OCI-LY7 (cell line): ENCODE measurements around the gene CEP295NL. TPM values are rescaled to one million over a fixed set of nuclear protein-coding genes. Genes with fewer than 3 reads are reported as not detected.

ENCODE experiments used
- BruUV-seq: library from RNA; stranded (reverse); fragments of 400-500 nt; replicated peaks from 2 replicates; lab custom pipeline; 2021; lab: Mats Ljungman, UMichigan
- CTCF ChIA-PET: fragments of 300-600 bp; sonication (Branson Sonifier 250); formaldehyde crosslinking; loops from one replicate; lab custom pipeline; 2022; ENCODE audit warnings: antibody characterized with exemption; ENCODE audit not compliant: unreplicated experiment; lab: Charles Lee
- POLR2A ChIA-PET: fragments of 300-600 bp; sonication (Branson Sonifier 250); formaldehyde crosslinking; loops from one replicate; lab custom pipeline; 2022; ENCODE audit warnings: antibody characterized with exemption; lab: Charles Lee
- DNase-seq: peaks from one replicate; pipeline ENCODE4 v3.0.0-alpha.2; 2015; ENCODE audit warnings: low spot score
- H2AFZ ChIP-seq: fragments of 200-600 bp; sonication (generic), shearing (Covaris generic); 2 replicates; pipeline ENCODE4 v1.6.1; 2014; ENCODE audit warnings: mild to moderate bottlenecking, antibody characterized with exemption, low read length, moderate library complexity
- H3K27ac ChIP-seq: fragments of 200-600 bp; sonication (generic); 2 replicates; pipeline ENCODE4 v1.5.1; 2014; ENCODE audit warnings: mixed run types, low read depth, mild to moderate bottlenecking, moderate library complexity, low read length, inconsistent platforms; ENCODE audit not compliant: poor library complexity, severe bottlenecking
- H3K36me3 ChIP-seq: fragments of 200-600 bp; sonication (generic); 2 replicates; pipeline ENCODE4 v1.6.1; 2014; ENCODE audit warnings: mild to moderate bottlenecking, antibody characterized with exemption, low read length, moderate library complexity, mixed read lengths; ENCODE audit not compliant: insufficient read depth
- H3K4me1 ChIP-seq: fragments of 200-600 bp; sonication (generic); 2 replicates; pipeline ENCODE4 v1.5.1; 2014; ENCODE audit warnings: mild to moderate bottlenecking, low read length; ENCODE audit not compliant: insufficient read depth, poor library complexity, severe bottlenecking
- H3K4me2 ChIP-seq: fragments of 200-600 bp; sonication (generic); 2 replicates; pipeline ENCODE4 v1.6.1; 2014; ENCODE audit warnings: mild to moderate bottlenecking, low read length
- H3K4me3 ChIP-seq: fragments of 200-600 bp; sonication (generic); 2 replicates; pipeline ENCODE4 v1.5.1; 2014; ENCODE audit warnings: mild to moderate bottlenecking, low read depth, low read length; ENCODE audit not compliant: poor library complexity, severe bottlenecking
- H3K79me2 ChIP-seq: fragments of 200-600 bp; sonication (generic); 2 replicates; pipeline ENCODE4 v1.6.1; 2016; ENCODE audit warnings: low read depth, mild to moderate bottlenecking, low read length, moderate library complexity, mixed read lengths; ENCODE audit not compliant: insufficient read depth
- H3K9me2 ChIP-seq: fragments of 200-600 bp; sonication (generic); 2 replicates; pipeline ENCODE4 v1.6.1; 2016; ENCODE audit warnings: mild to moderate bottlenecking, low read length, mixed read lengths; ENCODE audit not compliant: insufficient read depth
- H3K9me3 ChIP-seq: fragments of 200-600 bp; sonication (generic); 2 replicates; pipeline ENCODE4 v1.6.1; 2014; ENCODE audit warnings: mild to moderate bottlenecking, mixed run types, low read length, mixed read lengths
- H4K20me1 ChIP-seq: fragments of 200-600 bp; sonication (generic); 2 replicates; pipeline ENCODE4 v1.6.1; 2014; ENCODE audit warnings: mild to moderate bottlenecking, antibody characterized with exemption, low read length, moderate library complexity, mixed read lengths; ENCODE audit not compliant: insufficient read depth
- CTCF ChIP-seq: fragments of 200-600 bp; sonication (generic); conservative IDR thresholded peaks from 2 replicates; pipeline ENCODE4 v1.5.1; 2014; ENCODE audit warnings: mild to moderate bottlenecking, antibody characterized with exemption, low read length, moderate library complexity, mixed read lengths
- EZH2phosphoT487 ChIP-seq: fragments of 200-600 bp; sonication (generic); IDR thresholded peaks from 2 replicates; pipeline ENCODE4 v1.6.1; 2018; ENCODE audit warnings: low read depth, borderline replicate concordance, mild to moderate bottlenecking, mixed run types, antibody characterized with exemption, low read length, moderate library complexity, mixed read lengths
- intact Hi-C: fragments of 100-400 bp; cut with micrococcal nuclease; formaldehyde crosslinking; loops from one replicate; pipeline ENCODE4 v1.10.0; 2022; ENCODE audit not compliant: unreplicated experiment
- total RNA-seq, 2 experiments: library from RNA; depleted of rRNA in 1 of 2; stranded (reverse); fragments of >200 nt in 1 of 2; shearing (Covaris generic) in 1 of 2; gene quantifications; 2 replicates each; pipeline ENCODE4 v1.2.3, GENCODE V29; 2014 to 2022

The CEP295NL gene
- total RNA-seq, 2 experiments from 2014 or later, result not detected

GRCh38 chr17:78896834-78897663 lies 6.0 kb downstream of the CEP295NL start:
- H3K79me2 ChIP-seq, result no peaks in the 10 kb centered on the region
- no peaks in the 10 kb centered on the region for H3K4me1 ChIP-seq
- POLR2A ChIA-PET, result no interaction called here
- no peaks in the 10 kb centered on the region for H3K9me3 ChIP-seq
- H3K36me3 ChIP-seq, result no peaks in the 10 kb centered on the region
- no peak for DNase-seq
- no peak overlapping the region for H2AFZ ChIP-seq
- H3K9me2 ChIP-seq, result no peaks in the 10 kb centered on the region
- no peak overlapping the region for H3K4me2 ChIP-seq
- BruUV-seq, result no TSS peak
- H3K27ac ChIP-seq, result no peak overlapping the region
- intact Hi-C loops, result no loop called here
- no peak overlapping the region for H3K4me3 ChIP-seq
- no peaks in the 10 kb centered on the region for H4K20me1 ChIP-seq
- CTCF ChIA-PET, result no interaction called here
- TF ChIP-seq CTCF (no peak), EZH2phosphoT487 (no peak)

- TF ChIP-seq EZH2phosphoT487 (no peak), CTCF (no peak)
- Histone ChIP-seq H3K4me1 (no peaks in the 10 kb centered on the region), H3K36me3 (no peaks in the 10 kb centered on the region), H3K4me2 (no peak overlapping the region), H3K79me2 (no peaks in the 10 kb centered on the region), H3K4me3 (no peak overlapping the region), H2AFZ (no peak overlapping the region), H3K9me2 (no peaks in the 10 kb centered on the region), H3K27ac (no peak overlapping the region), H3K9me3 (no peaks in the 10 kb centered on the region), H4K20me1 (no peaks in the 10 kb centered on the region)
- CTCF ChIA-PET, result no interaction called here
- no TSS peak for BruUV-seq
- intact Hi-C loops, result no loop called here
- POLR2A ChIA-PET, result no interaction called here
- no peak for DNase-seq
Measured at GRCh38 chr17:78896091-78896833, 6.7 kb downstream of the CEP295NL start.

- POLR2A ChIA-PET, result no interaction called here
- H4K20me1 ChIP-seq, result no peaks in the 10 kb centered on the region
- no peak overlapping the region for H3K27ac ChIP-seq
- intact Hi-C loops, result no loop called here
- no peaks in the 10 kb centered on the region for H3K36me3 ChIP-seq
- no TSS peak for BruUV-seq
- no peak for DNase-seq
- no peak overlapping the region for H3K4me3 ChIP-seq
- H3K4me1 ChIP-seq, result peaks cover 5% of the 10 kb centered on the region
- no peaks in the 10 kb centered on the region for H3K79me2 ChIP-seq
- no peak overlapping the region for H3K4me2 ChIP-seq
- CTCF ChIA-PET, result no interaction called here
- no peaks in the 10 kb centered on the region for H3K9me3 ChIP-seq
- no peak overlapping the region for H2AFZ ChIP-seq
- H3K9me2 ChIP-seq, result no peaks in the 10 kb centered on the region
- no peak for TF ChIP-seq EZH2phosphoT487
- no peak for TF ChIP-seq CTCF
Measured at GRCh38 chr17:78895322-78895721, 7.7 kb downstream of the CEP295NL start.
